ENCODE measurements around the gene EIF4G3.

- TF ChIP-seq EP300 (IDR thresholded peaks at IDR 0.05; ENCODE audit: low read depth) (no peak), POLR2AphosphoS5 (IDR thresholded peaks at IDR 0.05) (peak in 2 of 3 donors; percentile 16 to 18), POLR2A (IDR thresholded peaks at IDR 0.05) (peak; percentile 32)
- TF ChIP-seq, protein P1, sequence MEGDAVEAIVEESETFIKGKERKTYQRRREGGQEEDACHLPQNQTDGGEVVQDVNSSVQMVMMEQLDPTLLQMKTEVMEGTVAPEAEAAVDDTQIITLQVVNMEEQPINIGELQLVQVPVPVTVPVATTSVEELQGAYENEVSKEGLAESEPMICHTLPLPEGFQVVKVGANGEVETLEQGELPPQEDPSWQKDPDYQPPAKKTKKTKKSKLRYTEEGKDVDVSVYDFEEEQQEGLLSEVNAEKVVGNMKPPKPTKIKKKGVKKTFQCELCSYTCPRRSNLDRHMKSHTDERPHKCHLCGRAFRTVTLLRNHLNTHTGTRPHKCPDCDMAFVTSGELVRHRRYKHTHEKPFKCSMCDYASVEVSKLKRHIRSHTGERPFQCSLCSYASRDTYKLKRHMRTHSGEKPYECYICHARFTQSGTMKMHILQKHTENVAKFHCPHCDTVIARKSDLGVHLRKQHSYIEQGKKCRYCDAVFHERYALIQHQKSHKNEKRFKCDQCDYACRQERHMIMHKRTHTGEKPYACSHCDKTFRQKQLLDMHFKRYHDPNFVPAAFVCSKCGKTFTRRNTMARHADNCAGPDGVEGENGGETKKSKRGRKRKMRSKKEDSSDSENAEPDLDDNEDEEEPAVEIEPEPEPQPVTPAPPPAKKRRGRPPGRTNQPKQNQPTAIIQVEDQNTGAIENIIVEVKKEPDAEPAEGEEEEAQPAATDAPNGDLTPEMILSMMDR (IDR thresholded peaks at IDR 0.05): no peak
Measured at GRCh38 chr1:21175324-21175669, 1.4 kb downstream of the EIF4G3 start.

Data from transverse colon (tissue), 4 donors.